ENCODE data around the gene SDK1. TPM values are rescaled to one million over a fixed set of nuclear protein-coding genes. Genes with fewer than 3 reads are reported as not detected.

Gene SDK1
- total and polyA plus RNA-seq, 2 of the 8 experiments (the other 6 are each of a cell fraction or from before 2014, with no cell fraction given), result 3.3 to 7.2 TPM

- H3K9ac ChIP-seq (replicated peaks in 1 of 4; ENCODE audit: extremely low read depth in 1 of 4, low read depth in 3 of 4, low read length in 3 of 4), result no peak overlapping the region
- H3K4me1 ChIP-seq (replicated peaks in 1 of 4; ENCODE audit: control insufficient read depth in 3 of 4, insufficient read depth in 4 of 4, low read length in 3 of 4), result no peaks in the 10 kb centered on the region
- H3K27ac ChIP-seq (ENCODE audit: low read depth, low read length), result no peak overlapping the region
- no peak overlapping the region for H4K8ac ChIP-seq (ENCODE audit: extremely low read depth, insufficient read depth, low read length)
- no peak overlapping the region for H3K4me3 ChIP-seq (ENCODE audit: extremely low read depth in 1 of 4, insufficient read depth in 2 of 4, low read depth in 3 of 4, low read length in 4 of 4)
- FAIRE-seq (no peak), DNase-seq (ENCODE audit: low read depth in 1 of 2, low spot score in 2 of 2) (no peak)
- H2BK15ac ChIP-seq (ENCODE audit: low read length), result no peak overlapping the region
- no peak overlapping the region for H3K23ac ChIP-seq (ENCODE audit: insufficient read length)
- H2BK12ac ChIP-seq (ENCODE audit: low read depth, low read length), result no peak overlapping the region
- H4K20me1 ChIP-seq (replicated peaks in 1 of 2; ENCODE audit: control insufficient read depth in 1 of 2, insufficient read depth in 2 of 2, low read length in 2 of 2), result no peaks in the 10 kb centered on the region
- no peaks in the 10 kb centered on the region for H3K27me3 ChIP-seq (replicated peaks in 1 of 4; ENCODE audit: control insufficient read depth in 3 of 4, extremely low read depth in 1 of 4, insufficient read depth in 3 of 4, low read length in 3 of 4)
- H2AFZ ChIP-seq (ENCODE audit: low read length), result no peak overlapping the region
- H3K79me2 ChIP-seq (ENCODE audit: control insufficient read depth in 1 of 2, insufficient read depth in 2 of 2, low read length in 2 of 2), result no peaks in the 10 kb centered on the region
- H4K5ac ChIP-seq (ENCODE audit: insufficient read length, low read depth, low read length), result no peak overlapping the region
- TF ChIP-seq SP4 (IDR thresholded peaks at IDR 0.05; ENCODE audit: low read length) (no peak), SRF (IDR thresholded peaks at IDR 0.05; ENCODE audit: low read depth, low read length) (no peak), HDAC6 (IDR thresholded peaks at IDR 0.05; ENCODE audit: low read depth, low read length) (no peak), POLR2A (IDR thresholded peaks at IDR 0.05; ENCODE audit: control extremely low read depth in 1 of 2, low read depth in 2 of 2, low read length in 2 of 2) (no peak), JUN (IDR thresholded peaks at IDR 0.05; ENCODE audit: low read depth, low read length) (no peak), RFX5 (IDR thresholded peaks at IDR 0.05; ENCODE audit: borderline replicate concordance, low read depth, low read length) (no peak), JUND (IDR thresholded peaks at IDR 0.05; ENCODE audit: low read length) (no peak), TCF12 (IDR thresholded peaks at IDR 0.05; ENCODE audit: low read depth, low read length) (no peak), ATF3 (IDR thresholded peaks at IDR 0.05; ENCODE audit: insufficient read depth, low read depth, low read length) (no peak)
- no peak overlapping the region for H3K14ac ChIP-seq (ENCODE audit: insufficient read length)
- H2AK5ac ChIP-seq (ENCODE audit: low read depth, low read length), result no peak overlapping the region
- no peak overlapping the region for H3K4ac ChIP-seq (replicated peaks; ENCODE audit: insufficient read length, low read depth, low read length)
- no peak overlapping the region for H2BK20ac ChIP-seq (ENCODE audit: low read length)
- no peak overlapping the region for H2BK5ac ChIP-seq (ENCODE audit: low read depth, low read length)
- no peaks in the 10 kb centered on the region for H3K36me3 ChIP-seq (ENCODE audit: control insufficient read depth in 2 of 4, insufficient read depth in 4 of 4, low read length in 3 of 4)
- no peaks in the 10 kb centered on the region for H3K79me1 ChIP-seq (ENCODE audit: low read depth, low read length)
- no peak overlapping the region for H4K91ac ChIP-seq (replicated peaks; ENCODE audit: insufficient read length, low read length)
- no peaks in the 10 kb centered on the region; the same call in 1 of the 2 replicates for H3K23me2 ChIP-seq (ENCODE audit: low read depth, low read length)
- H3K9me3 ChIP-seq (ENCODE audit: insufficient read depth in 2 of 2, low read depth in 1 of 2, low read length in 1 of 2), result peaks cover 15 to 18% of the 10 kb centered on the region in 2 experiments
- no peak overlapping the region for H3K56ac ChIP-seq (replicated peaks; ENCODE audit: insufficient read length, low read depth, low read length)
- ChIA-PET POLR2A (ENCODE audit: partially characterized antibody) (no interaction called here), CTCF (ENCODE audit: partially characterized antibody) (interaction anchor here (0.6 to 0.7 kb wide), 2 partner anchors 21 to 255 kb away, joined by 3 to 5 read pairs; no protein-coding TSS in a partner anchor)
- no peak overlapping the region for H3K18ac ChIP-seq (ENCODE audit: extremely low read depth, low read length)
- no peak overlapping the region for H2BK120ac ChIP-seq (replicated peaks; ENCODE audit: low read depth, low read length)
- WGBS, 2 experiments (ENCODE audit: extremely low coverage in 1 of 2, insufficient coverage in 1 of 2, insufficient read length in 1 of 2, insufficient replicate concordance in 2 of 2, low coverage in 1 of 2, low lambda C conversion rate in 2 of 2, missing lambda C conversion rate in 1 of 2), result 97% methylated on average over 2 of the region's 2 CpGs; no CpG with 5 or more reads in 1 of the 2 experiments
- no peak overlapping the region for H3K4me2 ChIP-seq (ENCODE audit: insufficient read depth in 1 of 2, low read depth in 2 of 2, low read length in 2 of 2)
Observed at GRCh38 chr7:3739983-3740382, 438.9 kb downstream of the SDK1 start.
